Measurements from ENCODE around the gene TMEM41A. TPM values are rescaled to one million over a fixed set of nuclear protein-coding genes. Genes with fewer than 3 reads are reported as not detected.

TMEM41A gene
- total RNA-seq: 10.0 TPM
- long read RNA-seq, transcript TMEM41A-203 (5 exons, 2,827 nt): major isoform, 14 of 19 reads
- long read RNA-seq, partial matches to known transcripts: 0 of 19 reads
- long read RNA-seq, other reads (novel, unspliced or antisense): 5 of 19 reads

DNA sequence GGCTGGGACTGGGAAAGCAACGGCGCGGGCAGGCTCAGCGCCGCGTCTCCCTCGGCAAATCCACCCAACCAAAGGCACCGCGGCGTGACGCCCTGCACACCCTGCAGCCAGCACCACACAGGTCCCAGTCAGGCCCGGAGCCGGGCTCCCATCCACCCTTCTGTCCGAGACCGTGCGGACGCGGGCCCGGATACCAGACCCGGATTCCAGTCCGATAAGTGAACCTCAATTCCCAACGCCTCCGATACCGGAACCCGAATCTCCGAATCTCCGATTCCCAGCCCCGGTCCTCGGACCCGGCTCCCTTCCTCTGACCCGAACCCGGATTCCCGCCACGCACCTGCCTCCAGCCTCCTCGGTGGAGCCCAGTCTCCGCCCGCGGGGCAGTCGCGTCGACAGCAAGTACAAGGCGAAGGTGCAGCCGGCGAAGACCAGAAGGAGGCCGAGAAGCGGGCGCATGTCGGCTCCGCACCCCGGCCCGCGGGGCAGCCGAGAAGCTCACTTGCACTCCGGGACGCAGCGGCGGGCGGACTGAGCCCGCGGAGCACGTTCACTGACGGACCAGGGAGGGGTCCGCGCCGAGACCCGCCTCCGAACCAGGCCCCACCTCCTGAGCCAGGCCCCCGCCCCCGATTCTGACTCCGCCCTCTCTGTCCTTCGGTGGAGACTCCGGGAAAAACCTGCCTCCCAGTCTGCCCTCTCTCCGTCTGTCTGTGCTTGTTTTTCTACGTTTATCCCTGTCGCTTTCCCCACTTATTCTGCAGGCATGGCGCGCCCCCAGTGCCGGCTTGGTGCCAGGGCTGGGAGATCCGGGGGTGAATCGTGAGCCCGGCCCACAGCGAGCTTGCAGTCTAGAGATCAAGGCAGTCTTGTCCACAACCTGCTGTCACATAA, at the start of gene TMEM41A:
Gene TMEM41A (minus strand): TSS at position 533 of the 894 bp plus-strand sequence. CDS start 74 bp downstream, at position 459.
- Histone ChIP-seq H3K4me1 (peaks cover 50% of the 10 kb centered on the region), H3K9me3 (replicated peaks) (no peaks in the 10 kb centered on the region), H3K4me3 (peak within 1 kb of the TSS; percentile 74), H3K36me3 (peaks cover 31% of the 10 kb centered on the region), H3K27ac (replicated peaks) (peak within 1 kb of the TSS; percentile 91), H3K27me3 (ENCODE audit: low read depth) (no peaks in the 10 kb centered on the region)
- peak; percentile 95 for DNase-seq
- intact Hi-C loops (cut with micrococcal nuclease): no loop called here
- TF ChIP-seq, protein P1, sequence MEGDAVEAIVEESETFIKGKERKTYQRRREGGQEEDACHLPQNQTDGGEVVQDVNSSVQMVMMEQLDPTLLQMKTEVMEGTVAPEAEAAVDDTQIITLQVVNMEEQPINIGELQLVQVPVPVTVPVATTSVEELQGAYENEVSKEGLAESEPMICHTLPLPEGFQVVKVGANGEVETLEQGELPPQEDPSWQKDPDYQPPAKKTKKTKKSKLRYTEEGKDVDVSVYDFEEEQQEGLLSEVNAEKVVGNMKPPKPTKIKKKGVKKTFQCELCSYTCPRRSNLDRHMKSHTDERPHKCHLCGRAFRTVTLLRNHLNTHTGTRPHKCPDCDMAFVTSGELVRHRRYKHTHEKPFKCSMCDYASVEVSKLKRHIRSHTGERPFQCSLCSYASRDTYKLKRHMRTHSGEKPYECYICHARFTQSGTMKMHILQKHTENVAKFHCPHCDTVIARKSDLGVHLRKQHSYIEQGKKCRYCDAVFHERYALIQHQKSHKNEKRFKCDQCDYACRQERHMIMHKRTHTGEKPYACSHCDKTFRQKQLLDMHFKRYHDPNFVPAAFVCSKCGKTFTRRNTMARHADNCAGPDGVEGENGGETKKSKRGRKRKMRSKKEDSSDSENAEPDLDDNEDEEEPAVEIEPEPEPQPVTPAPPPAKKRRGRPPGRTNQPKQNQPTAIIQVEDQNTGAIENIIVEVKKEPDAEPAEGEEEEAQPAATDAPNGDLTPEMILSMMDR (IDR thresholded peaks at IDR 0.05; ENCODE audit: borderline replicate concordance): no peak

DNA sequence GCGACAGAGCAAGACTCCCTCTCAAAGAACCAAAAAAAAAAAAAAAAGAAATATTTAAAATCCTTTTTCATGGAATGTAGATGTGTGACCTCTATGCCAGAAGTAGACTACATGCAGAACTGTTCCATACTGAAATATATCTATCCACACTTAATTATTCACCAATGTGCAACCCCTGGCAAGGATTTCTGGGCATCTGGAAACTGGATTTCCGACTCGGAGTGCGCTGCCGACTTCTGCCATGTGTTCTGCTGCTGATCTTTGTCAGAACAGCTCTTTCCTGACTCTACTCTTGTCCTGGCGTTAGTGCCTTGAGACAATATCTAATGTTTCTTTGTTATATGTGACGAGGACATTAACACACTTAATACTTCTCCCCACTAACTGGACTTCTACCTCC, 41.9 kb upstream of the TMEM41A start:
- Histone ChIP-seq H3K9me3 (replicated peaks) (no peaks in the 10 kb centered on the region), H3K27ac (replicated peaks) (no peak overlapping the region), H3K36me3 (no peaks in the 10 kb centered on the region), H3K4me3 (no peak overlapping the region), H3K27me3 (ENCODE audit: low read depth) (no peaks in the 10 kb centered on the region), H3K4me1 (no peaks in the 10 kb centered on the region)
- TF ChIP-seq, protein P1 (IDR thresholded peaks at IDR 0.05; ENCODE audit: borderline replicate concordance): no peak
- no peak for DNase-seq
- intact Hi-C loops (cut with micrococcal nuclease): no loop called here

DNA sequence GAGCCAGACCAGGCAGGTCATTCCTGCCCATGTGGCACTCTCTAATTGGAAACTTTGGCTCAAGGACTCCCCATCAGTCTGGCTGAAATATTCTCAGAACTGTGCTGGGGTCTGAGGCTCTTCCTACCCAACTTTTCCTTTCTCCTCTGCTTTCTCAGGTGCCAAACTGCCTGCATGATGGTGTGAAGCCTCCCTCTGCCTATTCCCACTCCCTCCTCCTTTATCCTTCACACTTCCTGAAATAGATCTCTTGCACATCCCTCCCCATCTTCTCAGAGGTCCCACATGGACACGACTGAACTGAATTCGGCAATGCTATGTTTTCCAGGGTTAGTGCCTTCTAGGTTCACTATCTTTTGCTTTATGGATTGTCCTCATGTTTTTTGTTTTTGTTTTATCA, 41.1 kb upstream of the TMEM41A start:
- no peaks in the 10 kb centered on the region for H3K27me3 ChIP-seq (ENCODE audit: low read depth)
- no peak overlapping the region for H3K4me3 ChIP-seq
- H3K4me1 ChIP-seq: no peaks in the 10 kb centered on the region
- no peak for DNase-seq
- intact Hi-C loops (cut with micrococcal nuclease): no loop called here
- TF ChIP-seq, protein P1 (IDR thresholded peaks at IDR 0.05; ENCODE audit: borderline replicate concordance): no peak
- H3K27ac ChIP-seq (replicated peaks): no peak overlapping the region
- H3K9me3 ChIP-seq (replicated peaks): no peaks in the 10 kb centered on the region
- no peaks in the 10 kb centered on the region for H3K36me3 ChIP-seq

DNA sequence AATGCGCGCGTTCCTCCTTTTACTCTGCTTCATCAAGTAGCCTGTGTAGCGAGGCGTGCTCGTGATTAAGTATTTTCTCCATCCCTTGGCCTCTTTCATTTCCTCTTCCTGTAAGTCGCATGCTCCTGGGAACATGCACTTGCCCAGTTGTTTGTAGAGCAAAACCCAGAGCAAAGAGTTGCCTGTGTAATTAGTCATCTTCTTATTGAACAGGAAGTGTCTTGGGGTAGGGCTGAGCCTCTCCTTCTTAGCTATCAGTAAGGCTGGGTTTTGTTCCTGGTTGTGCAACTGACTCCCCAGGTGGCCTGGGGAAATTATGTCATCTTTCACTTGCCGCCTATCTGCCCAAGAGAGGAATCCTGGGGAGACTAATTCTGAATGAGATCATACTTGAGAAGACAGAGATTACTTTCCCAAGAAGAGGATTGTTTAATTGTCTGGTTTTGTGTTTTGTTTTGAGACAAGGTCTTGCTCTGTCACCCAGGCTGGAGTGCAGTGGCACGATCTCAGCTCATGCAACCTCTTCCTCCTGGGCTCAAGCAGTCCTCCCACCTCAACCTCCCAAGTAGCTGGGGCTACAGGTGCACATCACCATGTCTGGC, 38.6 kb upstream of the TMEM41A start:
- DNase-seq: peak; percentile 41
- Histone ChIP-seq H3K27ac (replicated peaks) (peak overlapping the region; percentile 67), H3K4me1 (no peaks in the 10 kb centered on the region), H3K4me3 (no peak overlapping the region), H3K9me3 (replicated peaks) (no peaks in the 10 kb centered on the region), H3K27me3 (ENCODE audit: low read depth) (no peaks in the 10 kb centered on the region), H3K36me3 (no peaks in the 10 kb centered on the region)
- TF ChIP-seq, protein P1 (IDR thresholded peaks at IDR 0.05; ENCODE audit: borderline replicate concordance): no peak
- intact Hi-C loops (cut with micrococcal nuclease): no loop called here

DNA sequence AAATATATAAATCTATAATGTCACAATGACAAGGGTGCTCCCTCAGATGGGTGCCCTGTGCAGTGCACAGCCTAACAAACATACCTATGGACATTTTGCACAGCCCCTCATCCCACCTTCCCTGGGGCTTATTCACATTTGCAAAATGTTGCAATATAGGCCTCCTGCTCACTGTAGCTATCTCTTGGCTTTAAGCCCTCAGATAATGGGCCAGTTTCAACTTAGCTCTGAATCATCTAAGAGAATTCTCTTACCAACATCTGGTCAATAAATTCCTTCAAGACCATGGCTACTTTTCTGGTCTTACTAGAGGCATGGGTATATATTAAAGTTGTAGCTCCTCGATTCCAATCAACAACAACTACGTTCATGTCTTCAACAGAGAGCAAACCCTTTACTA, 35.7 kb upstream of the TMEM41A start:
- intact Hi-C loops (cut with micrococcal nuclease): no loop called here

More for the DNA sequence above, 35.7 kb upstream of the TMEM41A start:
- Histone ChIP-seq H3K9me3 (replicated peaks) (no peaks in the 10 kb centered on the region), H3K36me3 (no peaks in the 10 kb centered on the region), H3K4me1 (no peaks in the 10 kb centered on the region), H3K27me3 (ENCODE audit: low read depth) (no peaks in the 10 kb centered on the region), H3K27ac (replicated peaks) (no peak overlapping the region), H3K4me3 (no peak overlapping the region)
- TF ChIP-seq, protein P1 (IDR thresholded peaks at IDR 0.05; ENCODE audit: borderline replicate concordance): no peak
- DNase-seq: no peak

Measured in left ventricle myocardium inferior (tissue), 1 donor.